NCI-H446 (cell line): ENCODE data around the gene NTRK3.

Source experiments
- DNase-seq, 2 experiments: peaks; one replicate each; lab custom pipeline; 2025; lab: John Stamatoyannopoulos, UW

NTRK3 gene

GRCh38 chr15:88257311-88258092 lies 963 bp upstream of the NTRK3 start:
- no peak for DNase-seq

- DNase-seq, result no peak
These were observed 858 bp downstream of the NTRK3 start for GRCh38 chr15:88255484-88256278.

- no peak for DNase-seq
These were observed 1.5 kb downstream of the NTRK3 start for GRCh38 chr15:88255087-88255483.

DNA sequence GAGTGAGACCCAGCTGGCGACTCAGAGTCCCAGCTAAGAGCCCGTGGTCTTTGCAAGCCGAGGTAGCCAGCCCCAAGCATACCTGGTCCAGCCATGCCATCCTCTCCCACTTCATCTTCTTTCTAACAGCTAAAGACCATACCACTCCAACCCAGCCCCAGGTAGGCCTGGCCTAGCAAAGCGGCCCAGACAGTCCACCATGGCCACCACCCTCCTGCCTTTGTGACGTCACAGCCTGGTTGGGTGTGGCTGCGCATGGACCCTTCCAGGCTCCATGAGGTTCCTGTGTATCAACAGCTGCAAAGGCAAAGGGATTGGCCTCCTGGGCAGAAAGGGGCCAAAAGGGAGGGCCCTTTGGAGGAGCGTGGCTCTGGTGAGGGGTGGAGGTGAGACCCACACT lies 4.1 kb downstream of the NTRK3 start:
- DNase-seq, result no peak

- DNase-seq, result peak in 1 of 2 experiments; percentile 60
These were observed 5.7 kb downstream of the NTRK3 start for GRCh38 chr15:88250826-88251225.

- peak; percentile 40 to 65 for DNase-seq
These were observed 7.3 kb downstream of the NTRK3 start for GRCh38 chr15:88249220-88249619.

- no peak for DNase-seq
These were observed 8.6 kb downstream of the NTRK3 start for GRCh38 chr15:88247914-88248313.

DNA sequence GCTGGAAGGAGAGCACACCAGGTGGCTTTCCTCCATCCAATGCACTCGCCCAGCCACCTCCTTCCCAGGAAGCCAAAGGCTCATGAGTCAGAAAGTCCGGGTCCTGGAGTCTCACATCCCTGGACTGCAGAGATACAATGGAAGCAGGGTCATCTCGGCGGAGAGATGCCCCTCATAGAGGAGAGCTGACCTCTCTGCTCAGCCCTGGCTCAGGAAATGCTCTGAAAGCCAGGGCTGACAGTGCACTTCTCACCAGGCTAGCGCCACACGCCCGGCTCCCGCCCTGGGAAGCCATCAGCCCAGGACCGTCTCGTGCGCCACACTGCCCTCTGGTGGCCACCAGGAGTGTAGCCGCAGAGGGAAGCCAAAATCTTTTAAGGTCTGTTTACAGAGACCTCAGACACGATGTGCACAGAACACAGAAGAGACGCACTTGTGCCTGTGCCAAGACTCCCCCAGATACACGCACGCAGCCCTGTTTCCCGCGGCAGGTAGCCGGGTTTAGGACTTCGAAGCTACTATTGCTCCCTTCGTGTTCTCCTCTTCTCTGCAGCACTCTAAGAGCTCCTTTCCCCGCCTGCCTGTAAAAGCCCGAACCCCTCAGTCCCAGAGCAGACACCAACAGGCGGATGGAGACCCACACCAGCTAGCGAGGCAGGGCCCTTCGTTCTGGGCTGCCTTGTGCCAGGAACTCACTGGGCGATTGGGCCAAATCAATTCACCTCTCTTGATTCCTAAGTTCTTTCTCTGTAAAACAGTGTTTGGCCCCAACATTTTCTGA lies 9.7 kb downstream of the NTRK3 start:
- peak; percentile 36 to 78 for DNase-seq

DNA sequence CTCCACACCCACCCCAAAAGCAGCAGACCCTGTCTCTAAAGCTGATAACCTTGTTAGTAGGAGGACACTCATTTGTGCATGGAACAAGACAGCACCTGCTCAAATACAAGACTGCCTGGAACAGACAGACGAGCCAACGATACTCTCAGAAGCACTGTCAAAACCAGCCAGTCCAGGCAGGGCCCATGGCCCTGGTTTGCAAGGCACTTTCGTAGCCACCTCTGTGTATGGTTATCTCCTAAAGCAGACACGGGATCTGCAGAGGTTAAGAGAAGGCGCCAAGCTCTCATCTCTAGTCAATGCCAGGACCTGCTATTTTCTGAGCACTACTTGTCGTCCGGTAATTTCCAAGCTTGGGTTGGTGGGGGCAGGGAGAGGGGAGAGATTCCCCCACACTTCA lies 10.5 kb downstream of the NTRK3 start:
- no peak for DNase-seq

DNA sequence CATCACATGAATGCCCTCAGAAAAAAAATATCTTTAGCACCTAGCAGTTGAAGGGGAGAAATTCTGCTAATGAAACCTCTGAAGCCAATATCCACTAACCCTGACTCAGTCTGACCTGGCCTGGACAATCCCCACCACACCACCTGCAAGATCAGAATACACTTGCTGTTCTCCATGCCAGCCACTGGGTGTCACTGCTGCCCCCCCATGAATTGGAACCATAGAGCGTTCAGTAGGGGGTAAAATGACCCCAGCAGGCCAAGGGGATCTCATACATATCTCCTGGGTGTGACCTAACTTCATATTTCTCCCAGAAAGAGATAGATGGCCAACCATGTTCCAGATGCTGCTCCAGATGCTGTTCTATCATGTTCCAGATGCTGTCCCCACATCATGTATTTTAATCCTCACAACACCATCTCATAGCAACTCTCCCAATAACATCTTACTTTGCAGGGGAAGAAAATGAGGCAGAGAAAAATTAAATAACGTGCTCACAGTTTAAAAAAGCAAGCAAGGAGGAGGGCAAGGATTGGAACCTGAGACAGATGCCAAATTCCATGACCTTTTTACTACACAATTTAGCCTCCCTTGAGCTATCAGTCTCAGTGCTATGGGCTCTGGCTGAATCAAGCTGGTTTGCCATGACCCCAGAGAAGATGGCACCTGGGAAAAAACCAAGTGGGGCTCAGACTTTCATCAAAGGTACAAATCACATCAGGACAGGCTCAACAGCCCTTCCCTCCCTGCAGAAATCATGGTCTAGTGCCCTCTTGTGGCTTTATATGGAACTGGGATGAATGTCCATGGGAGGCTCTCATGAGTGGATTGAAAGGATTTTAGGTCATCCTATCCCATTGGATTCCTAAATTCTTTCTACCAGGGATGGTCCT lies 12.4 kb downstream of the NTRK3 start:
- DNase-seq, result peak in 1 of 2 experiments; percentile 22

DNA sequence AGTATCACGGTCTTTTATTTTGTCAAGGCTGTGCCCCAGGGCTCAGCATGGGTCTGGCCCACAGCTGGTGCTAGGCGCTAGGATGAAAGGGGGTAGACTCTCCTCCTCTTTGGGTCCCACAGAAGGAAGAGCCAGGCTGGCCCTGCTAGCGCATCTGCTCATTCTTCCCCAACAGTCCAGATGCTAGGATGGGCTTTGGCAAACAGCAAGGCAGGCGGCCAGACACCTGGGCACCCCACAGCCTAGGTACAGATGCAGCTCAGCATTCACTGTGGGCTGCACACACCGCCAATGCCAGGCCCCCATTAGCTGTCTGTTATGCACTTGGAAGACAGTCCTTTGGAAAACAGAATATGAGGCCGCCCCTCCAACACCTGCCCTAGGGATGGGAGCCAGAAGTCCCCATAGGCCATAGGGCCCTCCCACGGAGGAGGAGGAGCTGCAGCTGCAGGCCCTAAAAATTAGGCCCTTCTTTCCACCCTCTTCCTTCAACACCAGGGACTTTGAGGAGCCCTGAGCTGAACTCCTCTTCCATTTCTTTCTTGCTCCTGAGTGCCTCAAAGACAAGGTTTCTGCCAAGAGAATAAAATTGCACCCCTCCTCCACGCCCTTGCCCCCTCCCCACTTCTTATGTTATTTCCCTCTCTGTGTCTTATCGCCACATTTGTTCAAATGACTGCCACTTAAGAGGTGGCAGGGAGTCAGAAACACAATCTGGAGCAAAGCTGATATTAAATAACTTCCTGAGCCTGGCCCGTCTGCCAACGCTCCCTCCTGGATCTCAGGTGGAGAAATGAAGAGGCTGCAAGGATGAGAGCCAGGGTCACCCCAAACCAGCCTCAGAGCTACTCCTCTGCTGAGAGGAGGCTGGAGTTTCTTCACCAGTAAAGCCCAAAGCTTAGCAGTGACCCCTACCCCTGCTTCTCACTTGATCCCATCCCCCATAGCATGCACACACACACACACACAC lies 13.7 kb downstream of the NTRK3 start:
- DNase-seq, result peak in 1 of 2 experiments; percentile 49

DNA sequence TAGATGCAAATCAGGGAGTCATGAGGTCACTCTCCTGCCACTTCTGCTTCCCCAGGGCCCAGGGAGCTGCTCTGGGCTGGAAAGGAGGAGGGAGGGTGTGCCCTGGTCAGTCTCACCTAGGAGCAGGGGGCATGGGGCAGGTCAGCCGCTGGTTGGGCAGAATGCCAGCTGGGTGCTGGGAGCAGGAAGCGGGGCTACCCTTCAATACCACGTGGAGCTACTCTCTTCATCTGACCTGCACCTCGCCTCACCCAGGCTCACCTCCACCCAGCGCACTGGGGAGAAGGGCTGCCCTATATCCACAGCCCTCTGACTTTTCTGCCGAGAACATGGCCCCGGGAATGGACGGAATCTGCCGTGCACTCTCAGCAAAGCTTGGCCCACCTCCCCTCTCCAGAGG lies 15.1 kb downstream of the NTRK3 start:
- no peak for DNase-seq

DNA sequence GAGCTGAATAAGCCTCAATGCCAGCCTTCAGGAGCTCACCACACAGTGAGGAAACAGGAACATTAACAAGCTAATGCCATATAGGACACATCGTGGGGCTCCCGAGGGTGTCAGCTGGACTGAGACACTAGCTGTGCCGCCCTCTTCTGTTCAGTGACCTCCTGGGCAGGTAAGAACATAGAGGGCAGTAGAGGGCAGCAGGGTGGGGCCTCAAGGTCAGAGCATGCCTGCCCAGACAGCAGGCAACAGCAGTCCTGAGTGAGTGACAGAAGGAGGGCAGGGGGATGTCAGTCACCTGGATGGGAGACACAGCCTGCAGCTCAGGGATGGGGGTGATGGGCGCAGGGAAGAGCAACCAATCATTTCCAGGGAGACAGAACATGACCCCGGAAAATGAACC lies 15.5 kb downstream of the NTRK3 start:
- DNase-seq, result no peak

- DNase-seq, result no peak
These were observed 16.9 kb downstream of the NTRK3 start for GRCh38 chr15:88239594-88239993.

DNA sequence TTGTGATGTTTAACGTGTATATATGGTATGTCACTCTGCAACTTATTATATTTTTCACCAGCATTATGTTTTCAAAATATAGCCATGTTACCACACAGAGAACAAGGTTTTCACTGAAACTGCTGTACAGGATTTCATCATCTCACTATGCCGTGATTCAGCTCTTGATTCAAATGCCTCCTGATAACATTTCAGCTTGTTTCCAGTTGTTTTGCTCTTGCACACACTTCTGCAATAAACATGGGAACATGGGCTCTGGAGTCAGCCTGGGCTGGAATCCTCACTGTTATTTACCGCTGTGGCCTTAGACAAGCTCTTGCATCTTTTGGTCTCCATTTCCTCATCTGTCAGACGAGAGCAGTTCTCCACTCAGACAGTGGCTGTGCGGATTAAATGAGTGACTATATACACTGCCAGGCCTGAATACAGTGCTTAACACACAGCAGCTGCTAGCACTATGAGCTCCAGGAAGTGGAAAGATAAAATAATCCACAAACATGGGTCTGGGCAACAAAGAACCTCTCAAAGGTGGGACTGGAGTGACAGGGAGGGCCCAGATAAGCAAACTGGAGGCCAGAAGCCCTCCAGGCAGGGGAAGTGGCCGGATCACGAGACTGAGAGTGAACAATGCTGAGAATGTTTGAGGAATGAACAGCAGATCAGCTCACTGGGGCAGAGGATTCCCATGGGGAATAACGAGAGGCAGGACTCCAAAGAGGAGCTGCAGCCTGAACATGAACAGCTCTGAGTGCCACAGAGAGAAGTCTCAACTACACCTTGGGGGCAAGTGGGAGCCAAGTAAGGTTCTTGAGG lies 17.7 kb downstream of the NTRK3 start:
- DNase-seq, result no peak

DNA sequence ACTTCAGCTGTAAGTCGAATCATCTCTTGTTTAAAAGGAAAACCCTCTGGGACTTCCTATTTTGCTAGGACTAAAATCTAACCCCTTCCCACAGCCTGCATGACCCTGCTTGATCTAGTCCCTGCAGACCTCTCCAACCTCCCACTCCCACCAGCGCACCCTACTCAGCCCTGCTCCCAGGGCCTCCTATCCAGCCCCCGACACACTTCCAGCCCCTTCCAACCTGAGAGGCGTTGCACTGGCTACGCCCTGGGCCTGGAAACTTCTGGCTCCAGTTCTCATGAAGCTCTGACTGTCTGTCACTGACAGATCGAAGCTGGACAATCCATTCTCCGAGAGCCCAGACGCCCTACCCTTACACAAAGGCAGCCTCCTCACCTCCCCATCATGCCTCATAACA lies 21.8 kb downstream of the NTRK3 start:
- DNase-seq, result no peak

GRCh38 chr15:88233921-88234320 lies 22.6 kb downstream of the NTRK3 start:
- DNase-seq, result no peak

GRCh38 chr15:88232771-88233201 lies 23.8 kb downstream of the NTRK3 start:
- DNase-seq, result no peak

DNA sequence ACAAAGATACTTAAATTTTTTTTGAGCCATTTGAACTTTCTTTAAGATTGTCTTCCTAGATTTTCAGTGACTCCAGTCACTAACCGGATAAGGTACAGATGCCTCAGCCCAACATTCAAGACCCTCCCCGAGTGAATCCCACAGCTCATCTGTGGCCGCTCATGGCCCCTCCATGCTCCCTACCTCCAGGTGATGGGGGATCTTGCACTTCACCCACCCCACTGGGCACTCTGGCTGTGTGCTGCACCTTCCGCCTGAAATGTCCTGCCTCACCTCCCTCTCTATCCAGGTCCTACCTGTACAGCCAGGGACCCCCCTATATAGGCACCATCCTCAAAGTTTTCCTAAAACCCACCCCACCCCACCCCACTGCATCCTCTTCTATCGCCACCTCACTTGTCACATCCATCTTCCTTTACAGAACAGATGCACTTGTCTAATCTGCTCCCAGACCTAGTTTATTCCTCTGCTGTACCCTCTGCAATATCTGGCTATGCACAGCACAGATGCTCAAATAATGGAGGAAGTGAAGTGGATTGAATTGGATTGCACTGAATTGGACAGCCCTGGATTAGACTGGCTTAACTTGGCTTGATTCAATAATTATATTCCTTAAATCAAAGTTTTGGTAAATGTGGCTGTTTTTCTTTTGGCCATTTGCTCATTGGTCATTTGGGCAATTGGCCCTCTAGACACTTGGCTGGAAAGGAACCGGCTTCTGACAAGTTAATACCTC lies 24.5 kb downstream of the NTRK3 start:
- peak in 1 of 2 experiments; percentile 27 for DNase-seq
